ENCODE measurements around the gene BDH2. TPM values are rescaled to one million over a fixed set of nuclear protein-coding genes. Genes with fewer than 3 reads are reported as not detected.
A peak's percentile ranks its signal among the peaks of the same experiment; 100 is the strongest.

The BDH2 gene
- total RNA-seq, result 35.7 and 42.6 TPM in 2 replicates

DNA sequence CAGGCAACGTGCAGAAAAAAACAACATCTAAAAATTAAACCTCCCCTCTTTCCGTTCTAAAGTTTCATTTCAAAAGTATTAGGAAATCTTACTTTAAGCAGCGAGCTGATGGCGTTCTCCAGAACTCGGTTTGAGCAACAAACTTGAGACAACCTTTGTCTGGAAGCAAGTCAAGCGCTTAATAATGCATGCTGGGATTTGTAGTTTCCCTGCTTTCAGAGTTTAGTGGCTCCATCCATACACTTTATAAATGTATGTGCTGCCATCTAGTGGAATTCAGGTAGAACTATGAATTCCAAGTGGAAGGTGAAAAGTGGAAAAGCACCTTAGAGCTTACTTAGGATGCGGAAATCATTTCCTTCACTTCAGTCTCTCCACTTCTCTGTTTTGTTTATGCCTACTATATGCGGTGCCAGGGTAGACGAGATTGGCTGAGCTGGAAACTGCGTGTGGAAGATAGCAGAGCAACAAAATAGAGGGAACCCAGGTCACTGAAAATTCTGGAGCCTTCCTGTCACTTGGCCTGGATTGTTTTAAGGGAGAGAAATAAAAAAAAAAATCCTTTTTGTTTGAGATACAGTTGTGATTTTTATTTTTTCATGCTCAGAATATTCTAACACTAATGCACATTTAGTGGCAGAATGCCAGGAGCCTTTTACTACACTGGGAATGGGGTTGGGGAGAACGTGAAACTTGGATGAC, at the start of gene BDH2:
BDH2 (minus strand) TSS at position 144 of the 702 bp plus-strand sequence. CDS start 3,580 bp downstream, outside the sequence.
- DNase-seq (ENCODE audit: extremely low read depth, low read depth, low spot score), result peak; percentile 90

DNA sequence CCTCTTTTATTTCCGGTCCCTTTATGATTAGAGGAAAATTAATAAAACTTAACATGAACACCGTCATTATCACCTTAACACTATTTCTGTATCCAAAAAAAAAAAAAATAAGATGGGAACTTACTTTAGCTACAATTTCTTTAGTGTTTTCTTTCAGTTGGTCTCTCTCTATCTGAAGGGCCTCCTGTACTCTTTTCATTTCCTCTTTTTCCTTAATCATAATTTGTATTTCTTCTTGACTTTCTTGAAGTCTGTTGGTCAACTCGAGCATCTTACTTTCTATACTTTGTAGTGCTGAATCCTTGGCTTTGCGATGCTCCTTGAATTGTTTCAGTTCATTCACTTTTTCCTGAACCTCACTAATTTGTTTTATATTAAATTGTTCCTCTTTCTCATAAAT, 45.3 kb upstream of the BDH2 start:
- no peak for DNase-seq (ENCODE audit: extremely low read depth, low read depth, low spot score)

GRCh38 chr4:103137446-103137827, 37.8 kb upstream of the BDH2 start:
- DNase-seq (ENCODE audit: extremely low read depth, low read depth, low spot score), result peak; percentile 54

GRCh38 chr4:103136671-103137445, 37.2 kb upstream of the BDH2 start:
- peak; percentile 31 for DNase-seq (ENCODE audit: extremely low read depth, low read depth, low spot score)

DNA sequence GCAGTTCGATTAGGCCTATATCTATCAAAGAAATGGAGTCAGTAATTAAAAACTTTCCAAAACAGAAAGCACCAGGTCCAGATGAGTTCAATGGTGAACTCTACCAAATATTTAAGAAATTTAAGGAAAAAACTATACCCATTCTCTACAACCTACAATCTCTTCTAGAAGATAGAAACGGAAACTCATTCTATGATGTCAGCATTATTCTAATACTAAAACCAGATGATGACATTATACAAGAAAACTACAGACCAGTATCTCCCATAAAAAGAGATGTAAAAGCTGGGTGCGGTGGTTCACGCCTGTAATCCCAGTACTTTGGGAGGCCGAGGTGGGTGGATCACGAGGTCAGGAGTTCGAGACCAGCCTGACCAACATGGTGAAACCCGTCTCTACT, 29.5 kb upstream of the BDH2 start:
- DNase-seq (ENCODE audit: extremely low read depth, low read depth, low spot score), result no peak

DNA sequence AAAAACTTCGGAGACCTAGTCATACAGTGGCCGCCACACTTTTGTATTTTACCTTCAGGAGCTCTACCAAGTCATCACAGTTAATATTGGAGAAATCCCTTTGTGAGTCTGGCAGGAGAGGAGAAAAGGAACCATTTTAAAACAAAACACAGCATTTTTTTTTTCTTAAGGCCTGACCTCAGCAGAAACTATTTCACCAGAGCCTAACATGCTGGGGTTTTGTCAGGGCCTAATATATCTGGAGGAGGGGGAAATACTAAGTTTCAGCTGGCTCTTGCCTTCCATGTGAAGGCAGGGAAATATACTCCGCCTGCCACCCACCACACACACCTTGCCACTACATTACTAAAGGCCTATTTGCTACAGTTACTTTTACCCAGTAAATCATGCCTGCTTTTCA, 26.5 kb upstream of the BDH2 start:
- no peak for DNase-seq (ENCODE audit: extremely low read depth, low read depth, low spot score)

DNA sequence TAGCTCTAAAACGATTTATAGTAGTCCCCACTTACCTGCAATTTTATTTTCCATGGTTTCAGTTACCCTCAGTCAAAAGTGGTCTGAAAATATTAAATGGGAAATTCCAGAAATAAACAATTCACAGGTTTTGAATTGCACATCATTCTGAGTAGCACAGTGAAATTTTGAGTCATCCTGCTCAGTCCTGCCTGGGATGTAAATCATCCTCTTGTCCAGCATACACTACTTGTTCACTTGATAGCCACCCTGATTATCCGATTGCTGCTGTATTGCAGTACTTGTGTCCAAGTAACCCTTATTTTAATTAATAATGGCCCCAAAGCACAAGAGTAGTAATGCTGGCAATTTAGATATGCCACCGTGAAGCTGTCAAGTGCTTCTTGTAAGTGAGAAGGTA, 23.5 kb upstream of the BDH2 start:
- DNase-seq (ENCODE audit: extremely low read depth, low read depth, low spot score), result no peak

DNA sequence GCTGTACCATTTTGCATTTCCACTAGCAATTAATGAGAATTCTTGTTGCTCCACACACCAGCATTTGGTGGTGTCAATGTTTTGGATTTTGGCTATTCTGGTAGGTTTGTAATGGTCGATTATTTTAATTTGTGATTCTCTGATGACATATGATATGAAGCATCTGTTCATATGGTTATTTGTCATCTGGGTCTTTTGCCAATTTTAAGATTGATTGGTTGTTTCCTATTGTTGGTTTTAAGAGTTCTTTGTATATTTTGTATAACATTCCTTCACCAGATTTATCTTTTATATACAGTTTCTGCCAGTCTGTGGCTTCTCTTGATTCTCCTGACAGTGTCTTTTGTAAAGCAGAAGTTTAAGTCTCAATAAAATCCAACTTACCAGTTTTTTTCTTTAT, 18.5 kb upstream of the BDH2 start:
- no peak for DNase-seq (ENCODE audit: extremely low read depth, low read depth, low spot score)

DNA sequence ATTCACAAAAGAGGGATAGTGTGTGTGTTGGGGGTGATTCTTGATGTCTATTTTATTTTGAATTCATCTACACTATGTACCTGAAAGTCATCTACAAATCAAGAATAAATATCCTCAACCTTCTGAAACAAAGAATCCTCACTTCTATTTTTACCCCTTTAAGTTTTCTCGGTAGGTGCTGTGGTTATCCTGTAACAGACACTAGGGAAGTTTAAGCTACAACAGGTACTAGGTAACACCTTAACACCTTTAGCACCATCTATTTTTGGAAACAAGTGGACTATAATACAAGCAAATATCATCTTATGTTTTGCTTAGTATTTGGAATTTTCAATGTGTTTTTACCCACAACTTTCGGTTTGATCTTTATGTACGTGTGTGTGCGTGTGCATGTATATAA, 12.0 kb upstream of the BDH2 start:
- no peak for DNase-seq (ENCODE audit: extremely low read depth, low read depth, low spot score)

DNA sequence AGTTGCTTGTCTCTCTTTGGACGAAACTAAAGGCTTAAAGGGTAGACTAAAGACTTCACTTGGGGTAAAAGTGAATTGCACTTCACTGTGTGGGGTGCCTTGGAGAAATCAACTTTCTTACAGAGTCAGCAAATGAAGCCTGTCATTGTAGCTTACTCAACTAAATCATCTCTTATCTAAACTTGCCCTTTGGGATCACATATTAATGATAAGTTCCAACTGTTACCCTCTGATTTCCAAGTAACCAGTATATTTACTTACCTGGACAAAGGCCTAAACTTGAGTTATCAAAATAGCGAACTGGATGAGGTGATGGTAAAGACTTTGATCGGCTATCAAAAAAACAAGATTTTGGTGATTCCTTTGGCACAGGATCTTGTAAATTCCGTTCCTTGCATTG, 8.9 kb upstream of the BDH2 start:
- no peak for DNase-seq (ENCODE audit: extremely low read depth, low read depth, low spot score)

DNA sequence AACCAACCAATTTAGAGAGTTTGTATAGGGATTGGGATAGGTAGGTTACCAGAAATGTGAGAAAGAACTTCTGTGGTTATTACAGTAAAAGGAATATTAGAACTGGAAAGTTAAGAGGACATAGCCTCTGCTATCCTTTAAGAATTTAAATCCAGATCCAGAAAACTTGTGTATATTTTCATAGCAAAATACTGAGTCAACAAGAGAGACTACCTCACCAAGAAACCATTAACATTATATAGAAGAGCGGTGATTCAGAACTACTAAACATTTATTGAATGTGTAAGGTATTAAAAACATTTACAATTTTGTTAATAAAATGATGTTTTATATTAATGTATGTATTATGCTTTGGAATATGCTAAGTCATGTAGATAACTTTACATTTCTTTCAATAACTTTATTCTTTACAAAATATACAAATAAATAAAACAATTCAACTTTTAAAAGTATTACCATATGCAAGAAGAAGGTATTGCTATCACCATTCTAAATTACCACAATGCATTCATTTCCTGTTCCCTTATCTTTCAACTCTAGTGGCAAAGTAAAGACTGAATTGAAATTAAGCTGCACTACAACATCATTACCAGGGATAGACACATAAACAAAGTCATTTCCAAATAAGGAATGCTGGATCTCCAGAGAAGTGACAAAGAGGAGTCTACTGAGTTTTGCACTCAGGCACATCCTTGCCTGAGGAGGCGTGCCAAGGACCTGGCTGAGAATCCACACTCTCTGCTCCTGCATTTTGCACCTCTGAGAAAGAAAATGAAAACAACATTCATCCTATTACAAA, 6.1 kb upstream of the BDH2 start:
- no peak for DNase-seq (ENCODE audit: extremely low read depth, low read depth, low spot score)

GRCh38 chr4:103104886-103105285, 5.3 kb upstream of the BDH2 start:
- no peak for DNase-seq (ENCODE audit: extremely low read depth, low read depth, low spot score)

DNA sequence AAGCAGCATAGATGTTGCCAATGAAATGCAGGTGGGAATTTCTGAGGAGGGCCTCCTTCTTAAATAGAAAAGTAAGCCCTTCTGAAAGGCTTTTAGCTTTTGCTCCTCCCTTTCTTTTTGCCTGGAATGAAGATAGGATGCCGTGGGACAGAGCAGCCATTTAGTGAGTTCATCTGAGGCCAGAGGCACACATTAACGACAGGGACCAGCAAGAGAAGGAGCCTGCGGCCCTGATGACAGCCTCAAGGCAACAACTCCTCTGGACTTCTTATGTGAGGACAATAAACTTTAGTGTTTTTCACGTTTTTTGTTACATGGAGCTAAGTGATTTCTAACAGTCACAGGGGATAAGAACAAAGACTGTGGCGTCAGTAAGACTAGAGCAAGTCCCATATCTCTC, 1.1 kb upstream of the BDH2 start:
- DNase-seq (ENCODE audit: extremely low read depth, low read depth, low spot score), result no peak

DNA sequence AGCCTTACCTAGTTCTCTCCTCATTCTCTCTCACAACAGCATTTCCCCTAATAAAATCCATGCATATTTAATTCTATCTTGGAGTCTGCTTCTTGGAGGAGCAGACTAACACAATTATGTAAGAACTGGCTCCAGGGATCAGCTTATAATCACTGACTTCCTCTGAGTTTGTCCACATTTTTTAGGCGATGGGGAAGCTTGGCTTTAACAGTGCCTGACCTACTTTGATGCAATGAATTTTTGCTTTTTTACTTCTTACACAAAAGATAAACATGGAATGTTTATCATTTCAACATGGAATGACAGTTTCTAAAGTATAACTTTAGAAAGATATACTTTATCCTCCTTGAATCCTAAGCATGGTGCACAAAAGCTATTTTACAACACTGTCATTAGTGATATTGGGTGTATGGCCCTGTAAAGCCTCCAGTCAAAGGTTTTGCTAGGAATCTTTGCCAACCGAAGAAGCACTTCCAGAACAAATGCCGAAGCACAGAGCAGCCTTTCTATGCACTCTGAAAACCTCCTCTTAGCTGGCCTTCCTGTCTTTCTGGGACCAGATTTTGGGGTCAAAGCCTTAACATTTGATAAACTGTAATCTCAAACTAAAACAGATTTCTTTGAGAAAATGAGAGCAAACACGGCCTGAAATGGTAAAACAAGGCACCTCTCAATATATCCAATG, 736 bp downstream of the BDH2 start:
- no peak for DNase-seq (ENCODE audit: extremely low read depth, low read depth, low spot score)

DNA sequence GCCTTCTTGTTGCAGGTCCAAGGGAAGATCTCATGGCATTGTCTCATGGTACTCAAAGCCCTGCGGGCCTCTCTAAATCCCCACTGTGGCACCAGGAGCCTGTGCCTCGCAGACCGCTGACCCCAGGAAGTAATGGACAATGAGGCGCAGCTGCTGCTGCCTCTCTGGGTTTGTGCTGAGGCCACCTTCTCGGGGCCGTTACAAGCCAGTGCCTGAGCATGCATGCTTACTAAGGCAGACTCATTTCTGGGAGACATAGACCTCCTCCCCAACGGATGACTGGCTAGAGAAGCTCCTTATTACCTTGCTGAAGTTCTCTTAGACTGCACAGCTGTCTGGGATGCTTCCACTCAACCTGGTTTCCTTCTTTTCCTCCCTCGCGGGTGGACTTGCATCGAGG, 1.3 kb downstream of the BDH2 start:
- DNase-seq (ENCODE audit: extremely low read depth, low read depth, low spot score), result no peak

DNA sequence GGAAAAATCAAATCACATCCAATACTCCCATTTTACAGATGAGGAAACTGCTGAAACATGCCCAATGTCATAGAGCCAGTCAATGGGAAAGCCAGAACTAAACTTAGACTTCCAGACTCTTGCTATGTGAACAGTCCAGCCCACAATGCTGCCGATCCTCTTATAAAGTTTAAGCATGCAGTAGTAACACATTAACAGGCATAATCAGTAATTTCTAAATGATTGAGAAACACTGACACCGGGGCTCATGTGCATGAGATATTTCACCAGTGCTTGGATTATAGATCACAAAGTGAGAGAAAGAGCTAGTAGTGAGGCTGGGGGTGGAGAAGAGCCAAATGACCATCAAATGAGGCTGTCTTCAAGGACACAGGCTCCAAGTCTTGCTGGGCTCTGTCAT, 2.5 kb downstream of the BDH2 start:
- DNase-seq (ENCODE audit: extremely low read depth, low read depth, low spot score), result no peak

GRCh38 chr4:103095080-103095479, 4.6 kb downstream of the BDH2 start:
- no peak for DNase-seq (ENCODE audit: extremely low read depth, low read depth, low spot score)

- no peak for DNase-seq (ENCODE audit: extremely low read depth, low read depth, low spot score)
These were observed 7.4 kb downstream of the BDH2 start for GRCh38 chr4:103092245-103092644.

DNA sequence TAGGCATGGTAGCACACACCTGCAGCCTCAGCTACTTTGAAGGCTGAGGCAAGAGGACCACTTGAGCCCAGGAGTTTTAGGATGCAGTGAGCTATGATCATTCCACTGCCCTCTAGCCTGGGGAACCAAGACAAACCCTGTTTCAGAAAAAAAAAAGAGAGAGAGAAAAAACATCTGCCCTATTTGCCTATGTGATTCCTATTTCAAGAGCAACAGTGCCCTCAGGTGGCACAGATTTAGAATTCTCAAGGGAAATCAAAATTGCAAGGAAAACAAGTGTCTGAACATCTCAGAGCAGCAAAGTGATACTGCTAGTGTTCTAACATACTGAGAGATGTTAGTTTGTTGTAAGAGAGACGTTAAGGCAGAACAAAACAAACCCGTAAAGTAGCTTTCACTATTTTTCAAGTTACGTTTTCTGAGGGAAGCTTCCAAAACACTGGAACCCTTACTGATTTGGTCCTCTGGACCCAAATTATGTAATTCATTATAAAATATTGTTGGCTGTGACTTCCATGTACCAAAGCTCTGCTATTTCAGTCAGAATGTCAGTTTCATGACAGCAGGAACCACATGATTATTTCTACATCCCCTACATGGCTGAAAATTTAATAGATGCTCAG, 7.9 kb downstream of the BDH2 start:
- no peak for DNase-seq (ENCODE audit: extremely low read depth, low read depth, low spot score)

DNA sequence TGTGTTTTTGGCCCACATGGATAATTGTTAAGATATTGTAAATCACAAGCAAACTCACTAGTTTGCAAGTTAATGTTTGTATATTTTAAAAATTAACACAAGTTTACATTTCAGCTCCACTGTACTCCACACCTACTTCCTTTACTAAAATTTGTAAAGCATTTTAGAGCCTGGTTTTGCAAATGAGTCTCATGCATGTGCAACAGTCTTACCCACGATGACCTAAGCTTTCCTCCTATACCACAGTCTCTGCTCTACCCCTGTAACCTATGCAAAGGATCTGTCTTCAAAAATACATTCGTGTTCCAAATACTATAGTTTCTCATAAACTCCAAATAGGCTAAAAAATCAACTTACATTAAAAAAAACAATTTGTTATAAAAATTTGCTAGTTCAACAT, 10.2 kb downstream of the BDH2 start:
- DNase-seq (ENCODE audit: extremely low read depth, low read depth, low spot score), result no peak

DNA sequence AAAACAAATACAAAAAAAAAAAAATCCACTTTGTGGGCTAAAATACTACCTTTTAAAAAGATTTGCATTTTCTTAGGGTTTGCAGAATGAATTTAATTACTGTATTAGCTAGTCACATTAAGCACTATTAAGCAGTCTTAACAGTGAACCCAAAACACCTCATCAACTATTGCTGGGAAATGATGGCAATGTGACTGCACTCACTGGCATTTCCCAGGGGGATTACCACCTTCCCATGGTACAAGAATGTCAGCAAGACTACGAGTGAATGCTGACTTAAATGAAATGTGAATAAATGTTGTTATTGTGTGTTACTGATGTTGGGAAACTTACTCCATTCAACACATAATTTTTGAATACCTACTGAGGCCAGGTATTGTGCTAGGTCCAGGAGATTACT, 13.1 kb downstream of the BDH2 start:
- DNase-seq (ENCODE audit: extremely low read depth, low read depth, low spot score), result no peak

All from glomerular endothelial cell (primary cell).